Endothelial cell of umbilical vein (primary cell): Measurements from ENCODE around the gene CBLN3. TPM values are rescaled to one million over a fixed set of nuclear protein-coding genes. Genes with fewer than 3 reads are reported as not detected.

ENCODE experiments used
- BruUV-seq: library from RNA; stranded (reverse); fragments of 400-500 nt; replicated peaks from 2 replicates; lab custom pipeline; 2021; lab: Mats Ljungman, UMichigan
- CTCF ChIA-PET: fragments of 300-600, 350-600 bp; sonication (Branson Sonifier 250); formaldehyde crosslinking; loops from one replicate; lab custom pipeline; 2021; ENCODE audit warnings: antibody characterized with exemption, inconsistent platforms; lab: Charles Lee
- POLR2A ChIA-PET: fragments of 300-600, 350-600 bp; sonication (Branson Sonifier 250); formaldehyde crosslinking; loops from one replicate; lab custom pipeline; 2021; ENCODE audit warnings: antibody characterized with exemption, inconsistent platforms; lab: Charles Lee
- DNase-seq: peaks from one replicate; pipeline ENCODE4 v3.0.0-alpha.2; 2011; ENCODE audit warnings: low read depth, low spot score
- FAIRE-seq: peaks from 2 replicates; lab custom pipeline; 2011; peaks lifted over from hg19 to GRCh38; lab: Jason Lieb, UNC
- H2AFZ ChIP-seq: 2 replicates; pipeline ENCODE4 v1.6.0; 2012; ENCODE audit warnings: low read depth, low read length, control low read depth, inconsistent platforms
- H3K27ac ChIP-seq: 2 replicates; pipeline ENCODE4 v1.5.1; 2011; ENCODE audit warnings: low read depth, mild to moderate bottlenecking, control low read depth, low read length, moderate library complexity; ENCODE audit not compliant: insufficient read depth
- H3K27me3 ChIP-seq, 2 experiments: 2 replicates each; pipeline versions ENCODE4 v1.6.0 to v1.6.1; 2011; ENCODE audit warnings: low read length in 2 of 2, mixed read lengths in 1 of 2; ENCODE audit not compliant: control insufficient read depth in 2 of 2, insufficient read depth in 2 of 2
- H3K36me3 ChIP-seq, 2 experiments: 2 replicates in 1 of 2; 3 replicates in 1 of 2; pipeline ENCODE4 v1.5.1; 2011; ENCODE audit warnings: low read length in 2 of 2, mild to moderate bottlenecking in 1 of 2, moderate library complexity in 1 of 2; ENCODE audit not compliant: control insufficient read depth in 2 of 2, insufficient read depth in 2 of 2; ENCODE audit errors: extremely low read depth in 1 of 2
- H3K4me1 ChIP-seq: 3 replicates; pipeline ENCODE4 v1.5.1; 2011; ENCODE audit warnings: mild to moderate bottlenecking, low read length; ENCODE audit not compliant: control insufficient read depth, insufficient read depth; ENCODE audit errors: extremely low read depth
- H3K4me2 ChIP-seq: 2 replicates; pipeline ENCODE4 v1.6.1; 2011; ENCODE audit warnings: low read length, control low read depth, mixed read lengths; ENCODE audit not compliant: insufficient read depth
- H3K4me3 ChIP-seq, 3 experiments: fragments of 200-600 bp in 1 of 3; sonication (generic), shearing (Covaris generic) in 1 of 3; replicated peaks in 1 of 3; 2 replicates each; pipeline ENCODE4 v1.5.1; 2011 to 2016; ENCODE audit warnings: control low read depth in 3 of 3, low read length in 3 of 3, mild to moderate bottlenecking in 2 of 3, inconsistent platforms in 1 of 3, low read depth in 1 of 3, moderate library complexity in 1 of 3; ENCODE audit not compliant: insufficient read depth in 1 of 3
- H3K79me2 ChIP-seq: 2 replicates; pipeline ENCODE4 v1.6.0; 2012; ENCODE audit warnings: low read length, inconsistent platforms; ENCODE audit not compliant: control insufficient read depth, insufficient read depth
- H3K9ac ChIP-seq: replicated peaks from 2 replicates; pipeline ENCODE3; 2011; ENCODE audit warnings: low read length, control low read depth; ENCODE audit not compliant: insufficient read depth; ENCODE audit errors: extremely low read depth
- H3K9me1 ChIP-seq: replicated peaks from 3 replicates; pipeline ENCODE4 v1.6.0; 2011; ENCODE audit warnings: mild to moderate bottlenecking, low read length; ENCODE audit not compliant: control insufficient read depth, insufficient read depth; ENCODE audit errors: extremely low read depth
- H3K9me3 ChIP-seq: replicated peaks from 2 replicates; pipeline ENCODE4 v1.5.1; 2012; ENCODE audit warnings: low read length, inconsistent platforms; ENCODE audit not compliant: control insufficient read depth, insufficient read depth
- H4K20me1 ChIP-seq: replicated peaks from 2 replicates; pipeline ENCODE3; 2011; ENCODE audit warnings: mild to moderate bottlenecking, low read length; ENCODE audit not compliant: control insufficient read depth, insufficient read depth; ENCODE audit errors: extremely low read depth
- CTCF ChIP-seq, 2 donors: IDR thresholded peaks; 1 replicate in 1 of 2; 2 replicates in 1 of 2; pipeline ENCODE4 v1.5.1; 2011; ENCODE audit warnings: low read length in 2 of 2, mild to moderate bottlenecking in 2 of 2, moderate library complexity in 2 of 2, control low read depth in 1 of 2, inconsistent platforms in 1 of 2, low read depth in 1 of 2; ENCODE audit not compliant: insufficient read depth in 1 of 2; ENCODE audit errors: extremely low read depth in 1 of 2
- JUN ChIP-seq: IDR thresholded peaks from 2 replicates; pipeline ENCODE4 v1.6.1; 2011; ENCODE audit warnings: borderline replicate concordance, low read depth; ENCODE audit not compliant: insufficient read length, insufficient read depth
- MAX ChIP-seq: IDR thresholded peaks from 2 replicates; pipeline ENCODE4 v1.6.1; 2011; ENCODE audit not compliant: insufficient read depth, insufficient read length
- POLR2AphosphoS5 ChIP-seq: IDR thresholded peaks from 2 replicates; pipeline ENCODE4 v1.6.1; 2012; ENCODE audit warnings: low read depth, mild to moderate bottlenecking, control low read depth, low read length, moderate library complexity; ENCODE audit not compliant: insufficient read depth
- dilution Hi-C: fragments of 300-500 bp; cut with MboI; formaldehyde crosslinking; loops from one replicate; pipeline ENCODE4 v1.15.0; 2019; ENCODE audit warnings: low sequenced_read_pairs; ENCODE audit not compliant: extremely low pct_ligation_motif_present
- intact Hi-C: fragments of 100-400 bp; cut with micrococcal nuclease; formaldehyde crosslinking; loops from one replicate; pipeline ENCODE4 v1.10.0; 2022
- polyA plus RNA-seq, 4 experiments: library from polyadenylated mRNA; depleted of rRNA in 3 of 4; stranded (reverse) in 3 of 4; unstranded in 1 of 4; fragments of >200 nt; gene quantifications; 2 replicates each; pipeline versions ENCODE4 v1.2.1 to v1.2.3, GENCODE V29; 2011 to 2012; ENCODE audit warnings: missing spikeins in 1 of 4
- total RNA-seq: library from RNA; stranded (reverse); gene quantifications from 2 replicates; pipeline ENCODE4 v1.2.3, GENCODE V29; 2021

CBLN3 gene
- total and polyA plus RNA-seq, 2 donors (not counting 3 experiments of a cell fraction or from before 2014, with no cell fraction given), result 7.9 to 8.6 TPM

DNA sequence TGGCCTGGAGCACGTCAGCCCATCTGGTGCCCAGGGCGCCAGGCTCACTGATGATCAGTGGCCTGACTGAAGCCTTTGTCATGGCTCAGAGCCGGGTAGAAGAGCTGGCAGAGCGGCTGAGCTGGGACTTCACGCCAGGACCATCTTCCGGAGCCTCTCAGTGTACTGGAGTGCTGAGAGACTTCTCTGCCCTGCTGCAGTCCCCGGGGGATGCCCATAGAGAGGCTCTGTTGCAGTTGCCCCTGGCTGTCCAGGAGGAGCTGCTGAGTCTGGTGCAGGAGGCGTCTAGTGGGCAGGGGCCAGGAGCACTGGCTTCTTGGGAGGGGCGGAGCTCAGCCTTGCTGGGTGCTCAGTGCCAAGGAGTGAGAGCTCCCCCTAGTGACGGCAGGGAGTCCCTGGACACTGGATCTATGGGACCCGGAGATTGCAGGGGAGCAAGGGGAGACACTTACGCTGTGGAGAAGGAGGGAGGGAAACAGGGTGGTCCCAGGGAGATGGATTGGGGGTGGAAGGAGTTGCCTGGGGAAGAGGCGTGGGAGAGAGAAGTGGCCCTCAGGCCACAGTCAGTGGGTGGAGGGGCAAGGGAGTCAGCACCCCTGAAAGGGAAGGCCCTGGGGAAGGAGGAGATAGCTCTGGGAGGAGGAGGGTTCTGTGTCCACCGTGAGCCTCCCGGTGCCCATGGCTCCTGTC lies 2.2 kb upstream of the CBLN3 start:
- no peak for TF ChIP-seq JUN
- peak; percentile 66 for TF ChIP-seq POLR2AphosphoS5
- TF ChIP-seq CTCF (IDR thresholded peaks at IDR 0.05; ENCODE audit: extremely low read depth in 1 of 2, insufficient read depth in 1 of 2, low read depth in 1 of 2, low read length in 2 of 2), result peak; percentile 95 to 97
- TF ChIP-seq MAX, result no peak
- ChIA-PET POLR2A (interaction anchor here (0.7 to 3.2 kb wide), 8 partner anchors 10 to 338 kb away, joined by 3 to 36 read pairs (median 4); partner anchors contain the start of genes NYNRIN and PCK2), CTCF (interaction anchor here (0.6 to 10.2 kb wide), 44 partner anchors 9 to 373 kb away, joined by 3 to 811 read pairs (median 8); partner anchors contain the start of genes ADCY4, CHMP4A, CIDEB and DCAF11)
- Histone ChIP-seq H2AFZ (no peak overlapping the region), H3K79me2 (peaks cover 23% of the 10 kb centered on the region), H3K9ac (no peak overlapping the region), H3K4me3 (peak overlapping the region in 2 of 3 experiments; percentile 78 to 89), H4K20me1 (no peaks in the 10 kb centered on the region), H3K27ac (peak overlapping the region; percentile 94), H3K9me1 (no peaks in the 10 kb centered on the region), H3K4me1 (peaks cover 46% of the 10 kb centered on the region), H3K36me3 (peaks cover 7 to 14% of the 10 kb centered on the region in 2 experiments), H3K9me3 (no peaks in the 10 kb centered on the region), H3K27me3 (no peaks in the 10 kb centered on the region), H3K4me2 (peak overlapping the region; percentile 87)
- FAIRE-seq (peak; percentile 92), DNase-seq (peak; percentile 92)
- intact Hi-C loops (loop anchor here (1.0 to 5.0 kb wide), 9 partner anchors 19 to 284 kb away; partner anchors contain the start of genes MDP1, PSME2, RNF31 and TINF2), dilution Hi-C loops (no loop called here)
- BruUV-seq, result no TSS peak
